ENCODE results near the gene TSPAN5.

TSPAN5 gene

GRCh38 chr4:98514741-98515469, 143.5 kb downstream of the TSPAN5 start:
- DNase-seq: no peak

- DNase-seq: no peak
These were observed 145.5 kb downstream of the TSPAN5 start for GRCh38 chr4:98512918-98513317.

- peak; percentile 51 for DNase-seq
These were observed 147.5 kb downstream of the TSPAN5 start for GRCh38 chr4:98510757-98511517.

- DNase-seq: no peak
These were observed 148.1 kb downstream of the TSPAN5 start for GRCh38 chr4:98510340-98510739.

GRCh38 chr4:98509721-98510120, 148.7 kb downstream of the TSPAN5 start:
- DNase-seq: no peak

GRCh38 chr4:98508829-98509598, 149.4 kb downstream of the TSPAN5 start:
- no peak for DNase-seq

- no peak for DNase-seq
These were observed 150.2 kb downstream of the TSPAN5 start for GRCh38 chr4:98508248-98508647.

GRCh38 chr4:98507299-98507698, 151.1 kb downstream of the TSPAN5 start:
- DNase-seq: no peak

- no peak for DNase-seq
These were observed 151.8 kb downstream of the TSPAN5 start for GRCh38 chr4:98506462-98507132.

- no peak for DNase-seq
These were observed 152.4 kb downstream of the TSPAN5 start for GRCh38 chr4:98505992-98506391.

GRCh38 chr4:98504091-98504490, 154.3 kb downstream of the TSPAN5 start:
- no peak for DNase-seq

- DNase-seq: no peak
These were observed 154.7 kb downstream of the TSPAN5 start for GRCh38 chr4:98503676-98504075.

- DNase-seq: no peak
These were observed 155.8 kb downstream of the TSPAN5 start for GRCh38 chr4:98502624-98503023.

- no peak for DNase-seq
These were observed 156.4 kb downstream of the TSPAN5 start for GRCh38 chr4:98502031-98502430.

- DNase-seq: no peak
These were observed 157.0 kb downstream of the TSPAN5 start for GRCh38 chr4:98501383-98501782.

GRCh38 chr4:98498774-98499173, 159.6 kb downstream of the TSPAN5 start:
- no peak for DNase-seq

- no peak for DNase-seq
These were observed 162.1 kb downstream of the TSPAN5 start for GRCh38 chr4:98496152-98496845.

GRCh38 chr4:98493296-98493695, 165.1 kb downstream of the TSPAN5 start:
- no peak for DNase-seq

- DNase-seq: no peak
These were observed 166.4 kb downstream of the TSPAN5 start for GRCh38 chr4:98491899-98492559.

- no peak for DNase-seq
These were observed 168.2 kb downstream of the TSPAN5 start for GRCh38 chr4:98490251-98490650.

- DNase-seq: peak; percentile 36
These were observed 172.5 kb downstream of the TSPAN5 start for GRCh38 chr4:98485816-98486345.

- no peak for DNase-seq
These were observed 174.4 kb downstream of the TSPAN5 start for GRCh38 chr4:98484031-98484430.
